HG02970 (cell line): ENCODE measurements around the gene AARS1.
A peak's percentile ranks its signal among the peaks of the same experiment; 100 is the strongest.
"Not testable (repeated sequence)": the region's sequence is repeated elsewhere in the genome, so short reads cannot be mapped to it uniquely, and the experiment has no call there.

ENCODE experiments used
- ATAC-seq: cut with Tn5 transposase; IDR thresholded peaks from one replicate; pipeline ENCODE4 v1.9.1; 2021; ENCODE audit warnings: mild to moderate bottlenecking, moderate library complexity, moderate number of reproducible peaks; ENCODE audit not compliant: unreplicated experiment, low FRiP score

AARS1 gene

DNA sequence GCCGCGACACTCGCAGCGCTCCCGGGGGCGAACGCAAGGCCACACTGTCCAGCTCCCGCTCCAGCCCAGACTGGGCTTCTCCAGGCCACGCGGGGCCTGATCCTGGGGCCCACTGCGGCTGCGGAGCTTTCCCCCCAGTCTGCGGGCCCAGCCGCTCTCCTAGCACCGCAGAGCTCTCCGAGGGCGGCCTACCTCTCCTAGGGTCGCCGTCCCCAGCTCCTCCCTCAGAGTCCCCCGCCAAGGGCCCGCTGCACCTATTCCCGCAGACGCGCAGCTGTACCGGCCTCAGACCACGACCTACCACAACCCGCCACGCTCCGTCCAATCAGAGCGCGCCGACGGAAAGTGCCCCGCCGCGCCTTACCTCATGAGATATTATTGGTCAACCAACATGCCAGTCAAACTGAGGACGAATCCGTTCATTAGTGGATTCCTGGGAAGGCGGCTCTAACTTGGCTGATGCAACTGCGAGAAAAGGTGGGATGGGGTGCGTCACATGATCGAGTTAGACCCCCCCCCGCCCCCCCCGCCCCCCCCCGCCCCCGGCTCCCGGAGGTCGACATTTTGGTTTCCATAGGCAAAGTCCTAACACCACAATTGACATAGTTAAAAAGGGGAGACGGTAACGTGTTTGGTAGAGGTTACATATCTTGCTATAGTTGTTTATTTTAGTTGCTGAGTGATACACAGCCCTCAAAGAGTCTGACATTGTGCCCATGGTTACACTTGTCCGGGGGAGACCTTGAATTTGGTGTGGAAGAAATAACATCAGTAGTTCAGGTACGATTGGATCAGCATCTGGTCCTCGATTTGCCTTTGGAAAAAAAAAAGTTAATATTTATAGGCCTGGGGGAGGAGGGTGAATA, at the start of gene AARS1:
Gene AARS1 (minus strand): TSS at position 278 of the 866 bp plus-strand sequence. CDS start 6,743 bp downstream, outside the sequence.
- peak; percentile 94 for ATAC-seq

DNA sequence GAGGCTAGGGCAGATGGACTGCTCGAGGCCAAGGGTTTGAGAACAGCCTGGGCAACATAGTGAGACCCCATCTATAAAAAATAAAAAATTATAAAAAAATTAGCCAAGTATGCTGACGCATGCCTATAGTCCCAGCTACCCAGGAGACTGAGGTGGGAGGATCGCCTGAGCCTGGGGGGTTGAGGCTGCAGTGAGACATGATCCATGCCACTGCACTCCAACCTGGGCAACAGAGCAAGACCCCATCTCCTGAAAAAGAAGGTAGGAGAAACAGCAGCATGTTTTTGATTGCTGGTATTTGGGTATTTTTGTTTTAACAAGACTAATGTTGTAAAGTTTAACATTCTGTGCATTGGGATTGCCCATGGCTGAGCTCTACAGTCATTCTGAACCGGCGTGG, 48.5 kb upstream of the AARS1 start:
- no peak for ATAC-seq

DNA sequence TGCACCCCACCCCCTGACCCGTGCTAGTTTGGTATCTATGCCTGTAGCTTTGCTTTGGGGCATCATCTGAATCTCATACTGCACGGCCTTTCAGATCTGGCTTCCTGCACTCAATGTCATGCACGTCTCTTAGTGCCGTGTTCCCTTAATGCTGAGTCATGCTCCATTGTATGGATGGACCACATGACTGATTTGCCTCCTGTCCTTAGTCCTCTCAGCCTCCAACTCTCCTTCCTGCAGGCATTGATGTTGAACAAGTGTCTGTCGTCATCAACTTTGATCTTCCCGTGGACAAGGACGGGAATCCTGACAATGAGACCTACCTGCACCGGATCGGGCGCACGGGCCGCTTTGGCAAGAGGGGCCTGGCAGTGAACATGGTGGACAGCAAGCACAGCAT, 43.4 kb upstream of the AARS1 start:
- ATAC-seq: not testable (repeated sequence)

DNA sequence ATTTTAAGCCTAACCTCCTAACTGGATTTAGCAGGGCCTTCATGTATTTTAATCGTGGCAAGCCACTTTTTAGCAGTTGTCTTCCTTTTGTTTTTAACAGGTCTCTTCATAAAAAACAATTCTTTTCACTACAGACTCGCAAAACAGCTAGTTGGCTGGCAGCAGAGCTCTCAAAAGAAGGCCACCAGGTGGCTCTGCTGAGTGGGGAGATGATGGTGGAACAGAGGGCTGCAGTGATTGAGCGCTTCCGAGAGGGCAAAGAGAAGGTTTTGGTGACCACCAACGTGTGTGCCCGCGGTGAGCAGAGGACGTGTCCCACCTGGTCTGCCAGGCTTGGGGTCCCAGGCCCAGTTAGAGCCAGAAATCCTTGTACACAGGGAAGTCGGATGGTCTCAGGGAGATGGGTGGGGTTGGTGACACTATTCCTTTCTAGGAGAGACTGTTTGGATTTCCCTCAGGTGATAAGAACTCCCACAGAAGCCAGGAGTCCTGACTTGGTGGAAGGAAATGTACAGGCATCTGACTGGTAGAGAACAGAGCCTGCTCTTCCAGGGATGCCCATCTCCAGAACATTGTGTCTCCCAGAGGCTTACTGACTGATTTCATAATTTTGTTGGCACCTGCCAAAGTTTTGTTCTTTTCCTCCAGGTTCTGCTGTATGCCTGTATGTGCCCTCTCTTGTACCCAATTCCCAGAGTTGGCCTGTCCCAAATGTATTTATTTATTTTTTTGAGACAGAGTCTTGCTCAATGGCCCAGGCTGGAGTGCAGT, 42.5 kb upstream of the AARS1 start:
- no peak for ATAC-seq

DNA sequence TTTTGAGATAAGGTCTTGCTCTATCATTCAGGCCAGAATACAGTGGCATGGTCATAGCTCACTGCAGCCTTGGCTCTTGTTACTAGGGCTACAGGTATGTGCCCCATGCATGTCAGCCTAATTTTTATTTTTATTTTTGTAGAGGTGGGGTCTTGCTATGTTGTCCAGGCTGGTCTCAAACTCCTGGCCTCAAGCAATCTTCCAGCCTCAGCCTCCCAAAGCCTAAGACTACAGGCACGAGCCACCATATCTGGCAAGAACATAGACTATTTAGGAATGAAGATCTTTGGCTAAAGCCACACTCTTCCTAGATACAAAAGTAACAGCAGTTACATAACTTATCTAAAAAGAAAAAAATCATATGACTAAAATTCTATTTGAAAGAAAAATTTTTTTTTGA, 41.8 kb upstream of the AARS1 start:
- no peak for ATAC-seq

DNA sequence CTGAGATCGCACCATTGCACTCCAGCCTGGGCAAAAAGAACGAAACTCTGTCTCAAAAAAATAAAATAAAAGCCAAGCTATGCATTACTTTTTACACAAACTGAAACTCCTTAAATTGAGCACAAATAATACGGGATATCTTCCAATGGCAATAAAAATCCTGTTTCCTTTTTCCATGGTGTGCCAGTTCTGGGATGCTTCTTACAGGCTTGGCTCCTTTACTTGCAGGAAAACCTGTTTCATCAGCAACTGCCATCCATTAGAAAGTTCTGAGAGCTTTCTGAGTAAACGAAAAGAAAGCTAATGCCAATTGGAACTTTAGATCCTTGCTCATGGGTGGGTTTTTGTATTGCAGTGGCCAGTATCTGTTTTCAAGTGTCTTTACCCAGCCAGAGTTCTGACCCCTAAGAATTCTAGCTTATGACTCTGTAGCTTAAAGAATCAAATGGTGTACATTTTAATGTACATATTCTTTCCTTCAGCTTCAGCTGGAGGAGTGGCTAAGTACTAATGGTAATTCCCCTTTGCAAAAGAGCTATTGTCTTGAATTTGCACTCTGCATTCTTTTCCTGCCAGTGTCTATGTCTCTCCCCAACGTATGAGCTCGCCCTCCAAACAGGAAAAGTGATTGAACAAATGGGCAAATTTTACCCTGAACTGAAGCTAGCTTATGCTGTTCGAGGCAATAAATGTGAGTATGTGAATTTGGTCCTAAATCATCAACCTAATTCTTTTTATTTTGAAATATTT, 35.9 kb upstream of the AARS1 start:
- no peak for ATAC-seq

- no peak for ATAC-seq
These were observed 30.8 kb upstream of the AARS1 start for GRCh38 chr16:70320121-70320520.

- ATAC-seq: not testable (repeated sequence)
These were observed 18.4 kb upstream of the AARS1 start for GRCh38 chr16:70307726-70308125.

- ATAC-seq: no peak
These were observed 17.6 kb upstream of the AARS1 start for GRCh38 chr16:70306880-70307279.

DNA sequence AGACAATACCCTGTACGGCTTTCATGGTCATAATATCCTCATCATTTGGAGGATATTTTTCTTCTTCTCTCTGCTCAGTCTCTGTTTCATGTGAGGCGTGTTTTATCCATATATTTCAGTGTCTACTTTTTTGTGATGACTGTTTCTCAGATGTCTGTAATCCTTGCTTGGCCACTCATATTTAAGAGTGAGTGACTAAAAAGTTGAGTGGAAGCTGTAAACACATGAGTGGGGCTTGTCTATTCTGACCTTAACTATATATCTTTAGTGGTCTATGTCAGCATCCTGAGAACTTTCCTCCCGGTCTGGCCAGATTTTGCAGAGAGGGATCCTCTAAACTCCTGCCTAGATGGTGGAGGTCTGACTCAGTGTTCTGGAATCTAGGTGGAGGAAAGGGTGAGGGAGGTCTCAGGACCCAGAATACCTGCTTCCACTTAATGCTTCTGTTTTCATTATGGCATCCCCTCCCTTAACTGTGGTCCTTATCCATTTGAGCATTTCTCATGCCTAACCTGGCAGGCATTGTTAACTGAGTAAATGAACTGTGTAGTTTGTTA, 15.7 kb upstream of the AARS1 start:
- ATAC-seq: no peak

- ATAC-seq: no peak
These were observed 13.4 kb upstream of the AARS1 start for GRCh38 chr16:70302745-70303144.

DNA sequence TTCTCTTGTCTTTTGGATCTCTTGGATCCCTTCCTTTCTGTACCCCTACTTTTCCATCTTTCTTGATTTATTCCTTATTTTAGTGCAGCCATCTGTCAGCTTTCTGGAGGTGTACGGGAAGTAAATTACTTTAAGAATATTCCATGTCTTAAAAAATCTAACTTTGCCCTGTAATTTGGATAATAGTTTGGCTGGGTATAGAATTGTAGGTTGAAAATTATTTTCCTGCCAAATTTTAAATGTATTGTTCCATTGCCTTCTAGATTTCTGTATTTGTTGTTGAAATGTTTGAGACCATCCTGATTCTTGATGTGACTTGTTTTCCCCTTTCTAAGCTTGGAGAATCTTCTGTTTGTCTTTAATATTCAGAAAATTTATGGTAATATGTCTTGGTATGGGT, 11.8 kb upstream of the AARS1 start:
- ATAC-seq: no peak

GRCh38 chr16:70298988-70299938, 10.0 kb upstream of the AARS1 start, which contains the start of gene DDX19B:
DDX19B (plus strand) TSS chr16:70299186; CDS start chr16:70299298, 112 bp downstream.
- ATAC-seq: no peak

DNA sequence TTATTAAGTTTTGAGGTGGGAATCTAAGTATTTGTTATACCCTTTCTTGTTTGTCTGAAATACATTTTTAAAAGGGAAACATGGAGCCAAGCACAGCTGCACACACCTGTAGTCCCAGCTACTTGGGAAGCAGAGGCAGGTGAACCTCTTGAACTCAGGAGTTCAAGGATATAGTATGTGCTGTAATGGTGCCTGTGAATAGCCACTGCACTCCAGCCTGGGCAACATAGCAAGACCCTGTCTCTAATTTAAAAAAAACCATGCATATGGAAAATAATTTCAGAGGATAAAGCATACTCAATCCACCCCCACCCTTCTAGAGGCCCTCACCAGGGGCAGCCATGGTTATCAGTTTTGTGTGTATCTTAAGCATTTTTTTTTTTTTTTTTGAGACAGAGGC, 6.3 kb upstream of the AARS1 start:
- ATAC-seq: no peak

GRCh38 chr16:70294385-70295025, 5.2 kb upstream of the AARS1 start:
- no peak for ATAC-seq

DNA sequence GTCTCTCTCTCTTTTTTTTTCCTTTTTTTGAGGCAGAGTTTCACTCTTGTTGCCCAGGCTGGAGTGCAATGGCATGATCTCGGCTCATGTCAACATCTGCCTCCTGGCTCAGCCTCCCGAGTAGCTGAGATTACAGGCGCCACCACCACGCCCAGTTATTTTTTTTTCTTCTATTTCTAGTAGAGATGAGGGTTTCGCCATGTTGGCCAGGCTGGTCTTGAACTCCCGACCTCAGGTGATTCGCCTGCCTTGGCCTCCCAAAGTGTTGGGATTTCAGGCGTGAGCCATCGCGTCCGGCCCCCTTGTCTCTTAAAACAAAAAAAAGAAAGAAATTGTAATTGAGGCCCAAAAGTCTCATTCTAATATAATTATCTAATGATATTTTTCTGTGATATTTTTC, 2.8 kb upstream of the AARS1 start:
- ATAC-seq: not testable (repeated sequence)

GRCh38 chr16:70290949-70291519, 1.7 kb upstream of the AARS1 start:
- no peak for ATAC-seq

GRCh38 chr16:70287304-70287971, 1.9 kb downstream of the AARS1 start:
- not testable (repeated sequence) for ATAC-seq
